ENCODE data around the gene GRAMD1B.

DNA sequence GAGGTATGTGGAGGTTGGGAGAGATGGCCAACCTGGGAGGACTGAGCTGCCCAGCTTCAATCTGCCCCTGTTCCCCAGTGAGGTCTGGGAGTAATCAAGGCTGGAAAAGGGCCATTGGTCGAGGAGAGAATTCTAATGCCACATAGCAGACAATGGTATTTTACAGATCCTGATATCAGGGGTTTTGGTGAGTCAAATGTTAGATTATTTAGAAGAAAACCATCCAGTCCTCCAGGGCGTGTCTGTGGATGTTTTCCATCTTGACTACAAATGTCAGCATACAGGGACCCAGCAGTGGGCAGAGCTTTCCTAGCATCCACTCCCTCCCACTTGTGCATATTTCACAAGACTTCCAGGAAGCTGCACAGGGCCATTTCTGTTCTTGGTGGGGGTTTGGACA lies 116.4 kb downstream of the GRAMD1B start:
- TF ChIP-seq CTCF (IDR thresholded peaks at IDR 0.05) (no peak), POLR2A (IDR thresholded peaks at IDR 0.05) (no peak), POLR2AphosphoS5 (IDR thresholded peaks at IDR 0.05) (no peak), EP300 (IDR thresholded peaks at IDR 0.05) (no peak)
